Lung (tissue), 16 donors: ENCODE results near the gene DGKH. TPM values are rescaled to one million over a fixed set of nuclear protein-coding genes. Genes with fewer than 3 reads are reported as not detected.

Experiments used
- ATAC-seq: fragments of 200-7000 bp; cut with Tn5 transposase; one replicate; pipeline ENCODE4 v1.9.1; 2020; ENCODE audit warnings: moderate number of reproducible peaks; ENCODE audit not compliant: insufficient read depth, low FRiP score
- DNase-seq, 3 donors: peaks; one replicate each; pipeline ENCODE4 v3.0.0-alpha.2; 2013 to 2017
- H3K27ac ChIP-seq, 2 donors: one replicate each; pipeline ENCODE4 v1.5.1; 2013; ENCODE audit warnings: mild to moderate bottlenecking in 2 of 2, moderate library complexity in 2 of 2, control low read depth in 1 of 2, inconsistent platforms in 1 of 2, low read depth in 1 of 2, low read length in 1 of 2
- H3K27me3 ChIP-seq, 3 donors: one replicate each; pipeline ENCODE4 v1.5.1; 2013; ENCODE audit warnings: low read length in 2 of 3; ENCODE audit not compliant: control insufficient read depth in 3 of 3, insufficient read depth in 3 of 3
- H3K36me3 ChIP-seq, 4 donors: one replicate each; pipeline ENCODE4 v1.5.1; 2013; ENCODE audit warnings: low read length in 4 of 4, mild to moderate bottlenecking in 1 of 4, moderate library complexity in 1 of 4; ENCODE audit not compliant: control insufficient read depth in 4 of 4, insufficient read depth in 4 of 4
- H3K4me1 ChIP-seq, 5 donors: one replicate each; pipeline ENCODE4 v1.5.1; 2013; ENCODE audit warnings: low read length in 5 of 5, mild to moderate bottlenecking in 2 of 5, moderate library complexity in 1 of 5; ENCODE audit not compliant: control insufficient read depth in 5 of 5, insufficient read depth in 5 of 5
- H3K4me3 ChIP-seq: one replicate; pipeline ENCODE4 v1.5.1; 2013; ENCODE audit warnings: mild to moderate bottlenecking, control low read depth, moderate library complexity
- H3K9ac ChIP-seq, 2 donors: one replicate each; pipeline ENCODE4 v1.5.1; 2013; ENCODE audit warnings: low read length in 2 of 2, control low read depth in 1 of 2; ENCODE audit not compliant: insufficient read depth in 1 of 2
- H3K9me3 ChIP-seq, 4 donors: one replicate each; pipeline ENCODE4 v1.5.1; 2013; ENCODE audit warnings: low read length in 3 of 4, mild to moderate bottlenecking in 1 of 4, moderate library complexity in 1 of 4; ENCODE audit not compliant: control insufficient read depth in 4 of 4, insufficient read depth in 3 of 4
- CTCF ChIP-seq: IDR thresholded peaks from 2 replicates; pipeline ENCODE4 v1.5.1; 2012; ENCODE audit warnings: mild to moderate bottlenecking; ENCODE audit errors: control extremely low read depth, extremely low read depth
- WGBS, 2 donors: extraction: QIAGEN DNeasy Blood & Tissue Kit; methylation state at CpG; one replicate each; pipeline ENCODE4 v1.1.7; 2013; 5-methylcytosine and 5-hydroxymethylcytosine counted together
- long read RNA-seq, 5 donors: transcript quantifications; one replicate each; lab custom pipeline, GENCODE V29; 2026
- polyA plus RNA-seq, 2 donors: library from polyadenylated mRNA; stranded (reverse); fragments of 200-250 nt; gene quantifications; one replicate each; pipeline ENCODE4 v1.2.1, GENCODE V29; 2013
- total RNA-seq, 2 donors: library from RNA; depleted of rRNA in 1 of 2; stranded (reverse); fragments of >200 nt in 1 of 2; gene quantifications; one replicate each; pipeline ENCODE4 v1.2.1, GENCODE V29; 2014 to 2021
- donor health status: control.
- donor health status: control.
- donor health status: Bipolar disorder and iron deficiency.
- donor health status: healthy.
- donor health status: DM: yes; HTN: yes; CAD: no.

Gene DGKH
- 10 to 100 TPM; 18.3 to 33.1 TPM for total RNA-seq
- polyA plus RNA-seq, result 1 to 10 TPM; 2.2 to 4.5 TPM
- long read RNA-seq, donor 1, result 0 reads
- long read RNA-seq, donor 2, result 0 reads
- long read RNA-seq, donor 3, result 0 reads
- long read RNA-seq, donor 4, partial matches to known transcripts, result 0 of 1 reads
- long read RNA-seq, donor 4, other reads (novel, unspliced or antisense), result 0 of 1 reads
- long read RNA-seq, donor 5, result 0 reads

GRCh38 chr13:42048342-42048683 lies at the start of gene DGKH:
Gene DGKH, plus strand, starts transcription at chr13:42048648. Its CDS starts 126 bp downstream, at chr13:42048774.
- DNase-seq, result peak in 1 of 3 donors; percentile 33
- TF ChIP-seq CTCF, result no peak
- H3K27ac ChIP-seq, result peak within 1 kb of the TSS; percentile 75 to 93

GRCh38 chr13:42000846-42001245 lies 47.6 kb upstream of the DGKH start:
- ATAC-seq, result no peak
- 54 to 68% methylated on average over 2 of the region's 2 CpGs for WGBS, 2 donors
- Histone ChIP-seq H3K27me3 (peaks cover 0 to 5% (median 0%) of the 10 kb centered on the region in 3 donors), H3K27ac (no peak overlapping the region), H3K36me3 (no peaks in the 10 kb centered on the region), H3K4me1 (peaks cover 0 to 5% (median 0%) of the 10 kb centered on the region in 5 donors), H3K9me3 (no peaks in the 10 kb centered on the region), H3K4me3 (no peak overlapping the region), H3K9ac (no peak overlapping the region)
- DNase-seq, result no peak
- TF ChIP-seq CTCF, result no peak

More at GRCh38 chr13:42048342-42048683, at the start of gene DGKH:
- WGBS, 2 donors, result 1% methylated on average over 25 to 32 of the region's 32 CpGs
- peak within 1 kb of the TSS; percentile 80 for H3K4me3 ChIP-seq
- no peak for ATAC-seq
- H3K27me3 ChIP-seq, result no peaks in the 10 kb centered on the region
- H3K9me3 ChIP-seq, result no peaks in the 10 kb centered on the region
- no peaks in the 10 kb centered on the region for H3K36me3 ChIP-seq
- H3K9ac ChIP-seq, result peak within 1 kb of the TSS in 1 of 2 donors; percentile 73
- peaks cover 0 to 18% (median 2%) of the 10 kb centered on the region in 5 donors for H3K4me1 ChIP-seq

- Histone ChIP-seq H3K27ac (no peak overlapping the region), H3K36me3 (no peaks in the 10 kb centered on the region), H3K9me3 (no peaks in the 10 kb centered on the region), H3K4me1 (peaks cover 0 to 5% (median 0%) of the 10 kb centered on the region in 5 donors), H3K4me3 (no peak overlapping the region), H3K9ac (no peak overlapping the region), H3K27me3 (peaks cover 0 to 5% (median 0%) of the 10 kb centered on the region in 3 donors)
- peak; percentile 86 for ATAC-seq
- 45 to 66% methylated on average over 6 of the region's 6 CpGs for WGBS, 2 donors
- DNase-seq, result peak; percentile 21 to 55 (median 37)
- no peak for TF ChIP-seq CTCF
These were observed 46.9 kb upstream of the DGKH start for GRCh38 chr13:42001580-42001979.

GRCh38 chr13:42002066-42002465 lies 46.4 kb upstream of the DGKH start:
- WGBS, 2 donors, result 75 to 78% methylated on average over 2 of the region's 2 CpGs
- Histone ChIP-seq H3K4me3 (no peak overlapping the region), H3K36me3 (no peaks in the 10 kb centered on the region), H3K9me3 (no peaks in the 10 kb centered on the region), H3K27me3 (peaks cover 0 to 5% (median 0%) of the 10 kb centered on the region in 3 donors), H3K4me1 (peaks cover 0 to 5% (median 0%) of the 10 kb centered on the region in 5 donors), H3K9ac (no peak overlapping the region), H3K27ac (no peak overlapping the region)
- TF ChIP-seq CTCF, result no peak
- ATAC-seq, result no peak
- no peak for DNase-seq
